Upper lobe of left lung (tissue), 6 donors: ENCODE results near the gene COTL1. TPM values are rescaled to one million over a fixed set of nuclear protein-coding genes. Genes with fewer than 3 reads are reported as not detected.
A peak's percentile ranks its signal among the peaks of the same experiment; 100 is the strongest.

ENCODE experiments used
- ATAC-seq, 2 donors: fragments of 200-7000 bp; cut with Tn5 transposase; one replicate each; pipeline ENCODE4 v1.9.1; 2022; ENCODE audit warnings: mild to moderate bottlenecking in 2 of 2, moderate library complexity in 2 of 2; ENCODE audit not compliant: low FRiP score in 2 of 2
- DNase-seq, 2 donors: peaks; one replicate each; pipeline ENCODE4 v3.0.0-alpha.2; 2019 to 2020
- H3K27ac ChIP-seq, 4 donors: fragments of 200-600 bp; sonication (generic); one replicate each; pipeline ENCODE4 v1.5.1; 2016 to 2019
- H3K27me3 ChIP-seq, 4 donors: fragments of 200-600 bp; sonication (generic); one replicate each; pipeline ENCODE4 v1.5.1; 2017 to 2019
- H3K36me3 ChIP-seq, 4 donors: fragments of 200-600 bp; sonication (generic); one replicate each; pipeline ENCODE4 v1.5.1; 2016 to 2019
- H3K4me1 ChIP-seq, 4 donors: fragments of 200-600 bp; sonication (generic); one replicate each; pipeline ENCODE4 v1.5.1; 2018 to 2019
- H3K4me3 ChIP-seq, 4 donors: fragments of 200-600 bp; sonication (generic); one replicate each; pipeline ENCODE4 v1.5.1; 2017 to 2019; ENCODE audit warnings: mild to moderate bottlenecking in 2 of 4, moderate library complexity in 1 of 4
- H3K9me3 ChIP-seq, 4 donors: fragments of 200-600 bp; sonication (generic); one replicate each; pipeline ENCODE4 v1.5.1; 2018 to 2019
- CTCF ChIP-seq, 6 experiments: fragments of 450-650 bp in 4 of 6; fragments of 200-600 bp in 2 of 6; sonication (generic) in 2 of 6; IDR thresholded peaks; one replicate each; pipeline ENCODE4 v1.5.1; 2016 to 2019; ENCODE audit warnings: antibody characterized with exemption in 6 of 6
- EP300 ChIP-seq, 4 donors: sonication (generic); formaldehyde crosslinking; IDR thresholded peaks; one replicate each; pipeline ENCODE4 v1.5.1; 2017; ENCODE audit warnings: antibody characterized with exemption in 4 of 4, control low read depth in 2 of 4
- POLR2A ChIP-seq, 4 donors: fragments of 450-650 bp; IDR thresholded peaks; one replicate each; pipeline ENCODE4 v1.5.1; 2016 to 2017; ENCODE audit warnings: antibody characterized with exemption in 4 of 4, mild to moderate bottlenecking in 2 of 4
- POLR2AphosphoS5 ChIP-seq, 2 donors: sonication (generic); formaldehyde crosslinking; IDR thresholded peaks; one replicate each; pipeline ENCODE4 v1.5.1; 2017; ENCODE audit warnings: antibody characterized with exemption in 2 of 2
- WGBS, 2 donors: methylation state at CpG; one replicate each; pipeline ENCODE4 v1.1.5; 2017 to 2018; 5-methylcytosine and 5-hydroxymethylcytosine counted together
- total RNA-seq, 6 donors: library from RNA; depleted of rRNA in 4 of 6; stranded (reverse); fragments of >200 nt in 4 of 6; gene quantifications; one replicate each; pipeline versions ENCODE4 v1.1.0 to v1.2.1, GENCODE V29; 2016 to 2021
- donor health status: DM: no; HTN: no; CAD: no; lungs with moderate emphysema.
- donor health status: DM: no; HTN: yes; CAD: no; lungs with severe emphysema.

Gene COTL1
- total RNA-seq, 6 donors from 2014 or later = 31.6 to 256 (median 75.6) TPM

- Histone ChIP-seq H3K4me3 (no peak overlapping the region), H3K36me3 (peaks cover 44 to 88% (median 75%) of the 10 kb centered on the region in 4 donors), H3K4me1 (no peaks in the 10 kb centered on the region), H3K9me3 (no peaks in the 10 kb centered on the region), H3K27ac (no peak overlapping the region), H3K27me3 (no peaks in the 10 kb centered on the region)
- DNase-seq = no peak
- ATAC-seq = no peak
- TF ChIP-seq POLR2A (IDR thresholded peaks at IDR 0.05) = no peak
- TF ChIP-seq EP300 (IDR thresholded peaks at IDR 0.05) = no peak
- TF ChIP-seq POLR2AphosphoS5 (IDR thresholded peaks at IDR 0.05) = no peak
- no peak for TF ChIP-seq CTCF (IDR thresholded peaks at IDR 0.05)
- 83 to 85% methylated on average over 11 of the region's 11 CpGs for WGBS, 2 donors
Measured at GRCh38 chr16:84658690-84659089, 40.8 kb upstream of the COTL1 start.

- TF ChIP-seq EP300 (IDR thresholded peaks at IDR 0.05) (no peak), POLR2A (IDR thresholded peaks at IDR 0.05) (no peak), CTCF (IDR thresholded peaks at IDR 0.05) (no peak), POLR2AphosphoS5 (IDR thresholded peaks at IDR 0.05) (no peak)
- WGBS, 2 donors = 98 to 99% methylated on average over 12 to 50 of the region's 50 CpGs
- H3K27me3 ChIP-seq = no peaks in the 10 kb centered on the region
- H3K4me3 ChIP-seq = no peak overlapping the region
- no peaks in the 10 kb centered on the region for H3K4me1 ChIP-seq
- H3K27ac ChIP-seq = no peak overlapping the region
- DNase-seq (peak in 1 of 2 donors; percentile 80), ATAC-seq (no peak)
- H3K9me3 ChIP-seq = no peaks in the 10 kb centered on the region
- peaks cover 37 to 85% (median 71%) of the 10 kb centered on the region in 4 donors for H3K36me3 ChIP-seq
Measured at GRCh38 chr16:84657229-84657837, 39.5 kb upstream of the COTL1 start.

GRCh38 chr16:84656649-84657048 is 38.8 kb upstream of the COTL1 start:
- Histone ChIP-seq H3K27me3 (no peaks in the 10 kb centered on the region), H3K9me3 (no peaks in the 10 kb centered on the region), H3K4me3 (no peak overlapping the region), H3K36me3 (peaks cover 30 to 85% (median 68%) of the 10 kb centered on the region in 4 donors), H3K4me1 (no peaks in the 10 kb centered on the region), H3K27ac (no peak overlapping the region)
- 95% methylated on average over 22 of the region's 22 CpGs for WGBS, 2 donors
- TF ChIP-seq EP300 (IDR thresholded peaks at IDR 0.05) (no peak), POLR2AphosphoS5 (IDR thresholded peaks at IDR 0.05) (no peak), POLR2A (IDR thresholded peaks at IDR 0.05) (no peak), CTCF (IDR thresholded peaks at IDR 0.05) (no peak)
- no peak for ATAC-seq
- peak in 1 of 2 donors; percentile 68 for DNase-seq

- Histone ChIP-seq H3K4me3 (no peak overlapping the region), H3K4me1 (peaks cover under 1 to 8% (median 5%) of the 10 kb centered on the region in 4 donors), H3K9me3 (no peaks in the 10 kb centered on the region), H3K27me3 (no peaks in the 10 kb centered on the region), H3K27ac (no peak overlapping the region), H3K36me3 (peaks cover 23 to 79% (median 59%) of the 10 kb centered on the region in 4 donors)
- no peak for TF ChIP-seq POLR2A (IDR thresholded peaks at IDR 0.05)
- TF ChIP-seq CTCF (IDR thresholded peaks at IDR 0.05) = no peak
- TF ChIP-seq POLR2AphosphoS5 (IDR thresholded peaks at IDR 0.05) = no peak
- no peak for TF ChIP-seq EP300 (IDR thresholded peaks at IDR 0.05)
- ATAC-seq = no peak
- WGBS, 2 donors = 61 to 70% methylated on average over 6 of the region's 6 CpGs
- DNase-seq = no peak
Measured at GRCh38 chr16:84654998-84655397, 37.1 kb upstream of the COTL1 start.

- no peak overlapping the region for H3K27ac ChIP-seq
- TF ChIP-seq POLR2AphosphoS5 (IDR thresholded peaks at IDR 0.05) = no peak
- TF ChIP-seq POLR2A (IDR thresholded peaks at IDR 0.05) = no peak
- TF ChIP-seq CTCF (IDR thresholded peaks at IDR 0.05) = no peak
- no peak for TF ChIP-seq EP300 (IDR thresholded peaks at IDR 0.05)
- H3K4me1 ChIP-seq = peaks cover 8 to 14% (median 12%) of the 10 kb centered on the region in 4 donors
- H3K9me3 ChIP-seq = no peaks in the 10 kb centered on the region
- DNase-seq (no peak), ATAC-seq (no peak)
- H3K4me3 ChIP-seq = no peak overlapping the region
- no peaks in the 10 kb centered on the region for H3K27me3 ChIP-seq
- peaks cover 17 to 71% (median 52%) of the 10 kb centered on the region in 4 donors for H3K36me3 ChIP-seq
- WGBS, 2 donors = 86 to 91% methylated on average over 3 of the region's 3 CpGs
Measured at GRCh38 chr16:84654238-84654637, 36.4 kb upstream of the COTL1 start.
